Measurements from ENCODE around the gene ME3.

GRCh38 chr11:86481399-86481798 lies 191.0 kb downstream of the ME3 start:
- TF ChIP-seq CTCF (IDR thresholded peaks at IDR 0.05; ENCODE audit: low read length) (no peak), EZH2phosphoT487 (IDR thresholded peaks at IDR 0.05; ENCODE audit: low read length) (no peak), EZH2 (optimal IDR thresholded peaks at IDR 0.05; ENCODE audit: low read depth, low read length) (no peak)

Measured in MM.1S (cell line).